Loucy (cell line): ENCODE data around the gene GOLGA6C.
"Not testable (repeated sequence)": the region's sequence is repeated elsewhere in the genome, so short reads cannot be mapped to it uniquely, and the experiment has no call there.

Source experiments
- H2AFZ ChIP-seq: fragments of 200-600 bp; sonication (generic); 2 replicates; pipeline ENCODE4 v1.6.0; 2016; ENCODE audit warnings: antibody characterized with exemption, mild to moderate bottlenecking, low read length, moderate library complexity
- H3F3A ChIP-seq: fragments of 200-600 bp; 2 replicates; pipeline ENCODE4 v1.6.0; 2016; ENCODE audit warnings: antibody characterized with exemption, low read depth, mild to moderate bottlenecking
- H3K27me3 ChIP-seq: fragments of 200-600 bp; sonication (generic); 2 replicates; pipeline ENCODE4 v1.6.1; 2014; ENCODE audit warnings: low read length, mild to moderate bottlenecking; ENCODE audit not compliant: insufficient read depth, poor library complexity, severe bottlenecking
- H3K36me3 ChIP-seq: fragments of 200-600 bp; sonication (generic); 2 replicates; pipeline ENCODE4 v1.6.1; 2016; ENCODE audit warnings: low read length; ENCODE audit not compliant: insufficient read depth
- H3K4me1 ChIP-seq: fragments of 200-600 bp; sonication (generic); 2 replicates; pipeline ENCODE4 v1.5.1; 2014; ENCODE audit warnings: low read length, mild to moderate bottlenecking; ENCODE audit not compliant: insufficient read depth, poor library complexity, severe bottlenecking
- H3K4me2 ChIP-seq: fragments of 200-600 bp; sonication (generic); 2 replicates; pipeline ENCODE4 v1.6.0; 2014; ENCODE audit warnings: antibody characterized with exemption, low read length, low read depth, mild to moderate bottlenecking; ENCODE audit not compliant: poor library complexity, severe bottlenecking
- H3K4me3 ChIP-seq: fragments of 200-600 bp; sonication (generic); 2 replicates; pipeline ENCODE4 v1.5.1; 2014; ENCODE audit warnings: low read length, mild to moderate bottlenecking, mixed read lengths; ENCODE audit not compliant: poor library complexity, severe bottlenecking
- H3K79me2 ChIP-seq: fragments of 200-600 bp; sonication (generic); 2 replicates; pipeline ENCODE4 v1.6.1; 2014; ENCODE audit warnings: low read length; ENCODE audit not compliant: insufficient read depth
- H3K9ac ChIP-seq: fragments of 200-600 bp; sonication (generic); 2 replicates; pipeline ENCODE4 v1.6.0; 2014; ENCODE audit warnings: mild to moderate bottlenecking, low read depth, low read length, moderate library complexity; ENCODE audit not compliant: poor library complexity, severe bottlenecking
- H3K9me2 ChIP-seq: fragments of 200-600 bp; sonication (generic); replicated peaks from 2 replicates; pipeline ENCODE4 v1.6.1; 2016; ENCODE audit warnings: low read depth, low read length, mixed read lengths
- H3K9me3 ChIP-seq: fragments of 200-600 bp; sonication (generic); 2 replicates; pipeline ENCODE4 v1.6.1; 2014; ENCODE audit warnings: mild to moderate bottlenecking, antibody characterized with exemption, low read length, low read depth; ENCODE audit not compliant: insufficient read depth
- H4K20me1 ChIP-seq: fragments of 200-600 bp; sonication (generic); 2 replicates; pipeline ENCODE4 v1.6.0; 2014; ENCODE audit warnings: antibody characterized with exemption, low read length, mild to moderate bottlenecking; ENCODE audit not compliant: insufficient read depth, poor library complexity, severe bottlenecking
- CTCF ChIP-seq: fragments of 200-600 bp; sonication (generic); conservative IDR thresholded peaks from 2 replicates; pipeline ENCODE4 v1.5.1; 2014; ENCODE audit warnings: mild to moderate bottlenecking, antibody characterized with exemption, low read length

The GOLGA6C gene

DNA sequence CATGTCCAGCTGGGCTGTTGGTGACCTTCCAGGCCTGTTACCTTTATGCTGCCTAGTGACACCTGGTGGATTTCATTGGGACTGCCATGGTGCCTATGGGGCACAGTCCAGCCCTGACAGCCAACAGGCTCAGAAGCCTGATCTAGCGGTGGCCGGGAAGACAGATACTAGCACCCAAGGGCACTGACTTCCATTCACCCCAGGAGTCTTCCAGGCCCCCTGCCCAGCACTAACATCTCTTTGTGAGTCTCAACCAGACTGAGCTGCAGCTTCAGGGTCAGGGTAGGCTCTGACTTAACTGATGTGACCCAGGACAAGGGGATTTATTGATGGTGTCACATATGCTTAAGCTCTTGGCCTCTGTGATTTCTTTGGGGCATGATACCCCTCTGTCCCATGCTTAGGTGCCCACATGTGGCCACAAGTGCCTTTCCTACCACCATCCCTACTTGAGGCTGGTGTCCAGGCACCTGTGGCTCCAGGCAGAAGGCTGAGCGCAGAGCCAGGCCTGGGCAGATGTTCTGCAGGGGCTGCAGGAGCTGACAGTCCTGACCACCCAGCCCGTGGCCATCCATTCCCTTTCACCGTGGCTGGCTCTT, 16.5 kb downstream of the GOLGA6C start:
- H3K4me3 ChIP-seq, H2AFZ ChIP-seq, H3K4me1 ChIP-seq, H3K79me2 ChIP-seq, H3K9me2 ChIP-seq, H3K27me3 ChIP-seq, H4K20me1 ChIP-seq, H3K9ac ChIP-seq, H3K36me3 ChIP-seq, H3K4me2 ChIP-seq, H3K9me3 ChIP-seq, H3F3A ChIP-seq: not testable (repeated sequence)
- peak; percentile 51 for TF ChIP-seq CTCF

GRCh38 chr15:75275617-75276016, 17.5 kb downstream of the GOLGA6C start:
- H3K4me1 ChIP-seq, H3K9ac ChIP-seq, H2AFZ ChIP-seq, H3K9me2 ChIP-seq, H3K9me3 ChIP-seq, H3K79me2 ChIP-seq, H3K4me2 ChIP-seq, H3K4me3 ChIP-seq, H3F3A ChIP-seq, H4K20me1 ChIP-seq, H3K27me3 ChIP-seq, H3K36me3 ChIP-seq: not testable (repeated sequence)

DNA sequence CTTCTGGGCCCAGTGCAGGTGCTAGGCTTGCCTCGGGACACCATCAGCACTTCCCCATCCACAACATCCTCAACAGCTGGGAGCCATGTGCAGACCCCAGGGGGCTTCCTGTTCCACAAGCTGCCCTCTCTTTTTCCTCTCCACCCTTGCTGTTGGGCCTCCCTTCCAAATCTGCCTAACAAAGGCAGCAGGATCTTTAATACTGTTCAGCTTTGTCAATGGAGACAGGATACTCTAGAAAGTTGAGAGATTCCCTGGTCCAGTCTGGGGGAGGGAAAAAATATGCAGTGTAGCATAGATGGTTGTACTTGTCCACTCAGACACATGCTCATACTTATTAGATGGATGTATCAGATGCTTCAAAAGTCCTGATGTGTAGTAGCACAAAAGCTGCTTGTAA, 20.4 kb downstream of the GOLGA6C start:
- not testable (repeated sequence) for H4K20me1 ChIP-seq, H3K9me3 ChIP-seq, H3K27me3 ChIP-seq, H3K79me2 ChIP-seq, H2AFZ ChIP-seq, H3K9me2 ChIP-seq, H3K4me2 ChIP-seq, H3K4me1 ChIP-seq, H3K9ac ChIP-seq, H3K36me3 ChIP-seq, H3K4me3 ChIP-seq, H3F3A ChIP-seq

GRCh38 chr15:75282572-75282971, 24.4 kb downstream of the GOLGA6C start, which contains the start of gene GOLGA6D:
TSS of gene GOLGA6D (plus strand) at chr15:75282835. CDS start at chr15:75282876, 41 bp downstream.
- not testable (repeated sequence) for H3K36me3 ChIP-seq, H3K9ac ChIP-seq, H2AFZ ChIP-seq, H3K27me3 ChIP-seq, H3K9me3 ChIP-seq, H3K4me3 ChIP-seq, H3K4me2 ChIP-seq, H3K9me2 ChIP-seq, H3K4me1 ChIP-seq, H4K20me1 ChIP-seq, H3K79me2 ChIP-seq, H3F3A ChIP-seq

- not testable (repeated sequence) for H4K20me1 ChIP-seq, H3K27me3 ChIP-seq, H3K9me3 ChIP-seq, H2AFZ ChIP-seq, H3F3A ChIP-seq, H3K4me2 ChIP-seq, H3K9me2 ChIP-seq, H3K4me3 ChIP-seq, H3K79me2 ChIP-seq, H3K9ac ChIP-seq, H3K36me3 ChIP-seq, H3K4me1 ChIP-seq
Measured at GRCh38 chr15:75284152-75284551, 26.0 kb downstream of the GOLGA6C start.

DNA sequence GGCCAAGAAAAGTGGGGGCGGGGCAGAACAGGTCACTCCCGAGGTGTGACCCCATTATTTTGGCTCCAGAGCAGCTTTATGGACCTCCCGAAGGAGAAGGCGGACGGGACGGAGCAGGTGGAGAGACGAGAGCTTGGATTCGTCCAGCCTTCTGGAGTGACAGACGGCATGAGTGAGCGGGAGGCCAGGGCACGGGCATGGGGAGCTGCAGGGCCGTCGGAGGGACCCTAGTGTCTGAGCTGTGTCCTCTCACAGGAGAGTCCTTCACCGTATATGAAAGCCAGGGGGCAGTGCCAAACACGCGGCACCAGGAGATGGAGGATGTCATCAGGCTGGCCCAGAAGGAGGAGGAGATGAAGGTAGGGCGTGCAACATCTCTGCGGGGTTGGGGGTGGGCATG, 35.5 kb downstream of the GOLGA6C start:
- not testable (repeated sequence) for H3K9me2 ChIP-seq, H3K9me3 ChIP-seq

DNA sequence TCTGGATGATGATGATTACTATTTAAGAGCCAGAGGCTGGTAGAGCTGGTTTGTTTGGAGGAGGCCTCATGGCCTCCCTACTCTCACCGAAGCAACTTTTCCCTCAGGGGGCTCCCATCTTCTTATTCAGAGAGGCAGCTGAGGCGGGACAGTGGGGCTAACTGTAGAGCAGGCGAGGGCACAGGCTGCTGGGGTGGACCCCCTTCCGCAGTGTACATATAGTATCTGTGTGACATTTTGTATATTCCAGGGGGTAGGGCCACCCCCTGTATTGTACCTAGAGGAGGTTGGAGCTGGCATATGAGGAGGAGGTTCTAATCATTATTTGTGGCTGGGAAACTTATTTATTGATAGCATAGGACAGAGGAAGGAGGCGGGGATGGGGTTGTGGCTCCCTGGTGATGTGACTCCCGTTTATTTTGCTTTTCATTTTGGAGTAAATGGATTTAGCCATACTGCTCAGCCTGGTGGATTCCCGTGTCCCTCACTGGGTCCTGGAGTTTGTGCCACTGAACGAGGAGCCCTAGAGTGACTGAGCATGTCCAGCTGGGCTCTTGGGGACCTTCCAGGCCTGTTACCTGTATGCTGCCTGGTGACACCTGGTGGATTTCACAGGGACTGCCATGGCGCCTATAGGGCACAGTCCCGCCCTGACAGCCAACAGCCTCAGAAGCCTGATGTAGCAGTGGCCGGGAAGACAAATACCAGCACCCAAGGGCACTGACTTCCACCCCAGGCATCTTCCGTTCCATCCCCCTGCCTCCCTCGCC, 40.6 kb downstream of the GOLGA6C start:
- H3K36me3 ChIP-seq, H4K20me1 ChIP-seq, H3K27me3 ChIP-seq, H3K4me1 ChIP-seq, H2AFZ ChIP-seq, H3K4me2 ChIP-seq, H3K9me3 ChIP-seq, H3K79me2 ChIP-seq, H3K9me2 ChIP-seq, H3F3A ChIP-seq, H3K9ac ChIP-seq, H3K4me3 ChIP-seq: not testable (repeated sequence)

More for the DNA sequence above, 35.5 kb downstream of the GOLGA6C start:
- H3K27me3 ChIP-seq, H3K9ac ChIP-seq, H3K36me3 ChIP-seq, H3K79me2 ChIP-seq, H4K20me1 ChIP-seq, H3K4me2 ChIP-seq, H2AFZ ChIP-seq, H3F3A ChIP-seq, H3K4me1 ChIP-seq, H3K4me3 ChIP-seq: not testable (repeated sequence)
